ENCODE results near the gene CCDC197. TPM values are rescaled to one million over a fixed set of nuclear protein-coding genes. Genes with fewer than 3 reads are reported as not detected.

The CCDC197 gene
- total and polyA plus RNA-seq, 2 donors (not counting 1 experiment from before 2014, with no cell fraction given), result not detected

DNA sequence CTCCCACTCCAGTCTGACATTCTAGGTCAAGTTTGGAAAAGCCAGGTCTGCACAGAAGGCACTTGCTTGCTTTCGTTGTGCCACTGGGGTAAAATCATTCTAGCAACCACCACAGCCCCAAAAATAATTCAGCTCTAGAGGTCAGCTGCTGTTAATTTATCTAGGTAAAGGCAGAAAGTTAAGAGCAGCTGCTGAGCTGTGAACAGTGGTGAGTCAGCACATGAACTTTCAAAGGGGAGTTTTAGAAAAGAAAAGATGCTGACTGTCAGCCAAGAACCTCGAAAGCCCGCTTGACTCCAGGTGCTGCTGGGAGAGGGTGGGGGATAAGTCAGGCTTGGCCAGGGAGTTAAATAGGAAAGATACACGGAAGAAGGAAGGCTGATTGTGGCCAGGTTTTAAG is 12.7 kb downstream of the CCDC197 start:
- Histone ChIP-seq H3K4me3 (ENCODE audit: control extremely low read depth in 1 of 5, extremely low read depth in 1 of 5, insufficient read depth in 1 of 5, low read depth in 2 of 5, low read length in 4 of 5) (no peak overlapping the region), H3K4me2 (replicated peaks; ENCODE audit: low read depth, low read length, poor library complexity, severe bottlenecking) (no peak overlapping the region), H3K36me3 (replicated peaks in 1 of 2; ENCODE audit: control extremely low read depth in 1 of 2, control insufficient read depth in 1 of 2, extremely low read depth in 1 of 2, insufficient read depth in 2 of 2, low read length in 1 of 2) (no peaks in the 10 kb centered on the region), H3K9me3 (ENCODE audit: control extremely low read depth in 1 of 3, control insufficient read depth in 2 of 3, insufficient read depth in 1 of 3, low read length in 2 of 3) (no peaks in the 10 kb centered on the region), H3K27ac (ENCODE audit: low read length in 2 of 2) (no peak overlapping the region), H3K27me3 (replicated peaks in 1 of 4; ENCODE audit: control extremely low read depth in 1 of 4, control insufficient read depth in 3 of 4, insufficient read depth in 4 of 4, low read length in 3 of 4) (peaks cover 0 to 41% (median 7%) of the 10 kb centered on the region in 4 experiments), H3K79me2 (ENCODE audit: control insufficient read depth, insufficient read depth, low read length) (no peaks in the 10 kb centered on the region), H2AFZ (ENCODE audit: insufficient read depth, low read depth, low read length, poor library complexity, severe bottlenecking) (no peak overlapping the region), H4K20me1 (ENCODE audit: control insufficient read depth, insufficient read depth, low read length, poor library complexity, severe bottlenecking) (no peaks in the 10 kb centered on the region), H3K4me1 (ENCODE audit: control insufficient read depth in 2 of 2, insufficient read depth in 2 of 2, low read length in 2 of 2) (peaks cover 4 to 10% of the 10 kb centered on the region in 2 donors), H3K9ac (ENCODE audit: low read length) (no peak overlapping the region)
- CTCF ChIA-PET, result interaction anchor here (2.9 kb wide), 1 partner anchor 70 kb away, joined by 11 read pairs; no protein-coding TSS in a partner anchor
- intact Hi-C loops (cut with micrococcal nuclease), result no loop called here
- Mint-ChIP-seq H3K4me3 (no peak overlapping the region), H3K27ac (no peak overlapping the region), H3K27me3 (peaks cover 49% of the 10 kb centered on the region), H3K9me3 (ENCODE audit: insufficient read depth) (no peaks in the 10 kb centered on the region), H3K4me1 (peaks cover 9% of the 10 kb centered on the region)
- TF ChIP-seq, protein P1, sequence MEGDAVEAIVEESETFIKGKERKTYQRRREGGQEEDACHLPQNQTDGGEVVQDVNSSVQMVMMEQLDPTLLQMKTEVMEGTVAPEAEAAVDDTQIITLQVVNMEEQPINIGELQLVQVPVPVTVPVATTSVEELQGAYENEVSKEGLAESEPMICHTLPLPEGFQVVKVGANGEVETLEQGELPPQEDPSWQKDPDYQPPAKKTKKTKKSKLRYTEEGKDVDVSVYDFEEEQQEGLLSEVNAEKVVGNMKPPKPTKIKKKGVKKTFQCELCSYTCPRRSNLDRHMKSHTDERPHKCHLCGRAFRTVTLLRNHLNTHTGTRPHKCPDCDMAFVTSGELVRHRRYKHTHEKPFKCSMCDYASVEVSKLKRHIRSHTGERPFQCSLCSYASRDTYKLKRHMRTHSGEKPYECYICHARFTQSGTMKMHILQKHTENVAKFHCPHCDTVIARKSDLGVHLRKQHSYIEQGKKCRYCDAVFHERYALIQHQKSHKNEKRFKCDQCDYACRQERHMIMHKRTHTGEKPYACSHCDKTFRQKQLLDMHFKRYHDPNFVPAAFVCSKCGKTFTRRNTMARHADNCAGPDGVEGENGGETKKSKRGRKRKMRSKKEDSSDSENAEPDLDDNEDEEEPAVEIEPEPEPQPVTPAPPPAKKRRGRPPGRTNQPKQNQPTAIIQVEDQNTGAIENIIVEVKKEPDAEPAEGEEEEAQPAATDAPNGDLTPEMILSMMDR (IDR thresholded peaks at IDR 0.05), result no peak
- TF ChIP-seq EZH2 (IDR thresholded peaks at IDR 0.05; ENCODE audit: borderline replicate concordance, insufficient read depth, low read depth, low read length, poor library complexity, severe bottlenecking), result no peak
- ATAC-seq (ENCODE audit: low read depth) (no peak), DNase-seq (no peak)
- POLR2A ChIA-PET, result no interaction called here
- 31% methylated on average over 3 of the region's 4 CpGs for WGBS (ENCODE audit: insufficient coverage)

DNA sequence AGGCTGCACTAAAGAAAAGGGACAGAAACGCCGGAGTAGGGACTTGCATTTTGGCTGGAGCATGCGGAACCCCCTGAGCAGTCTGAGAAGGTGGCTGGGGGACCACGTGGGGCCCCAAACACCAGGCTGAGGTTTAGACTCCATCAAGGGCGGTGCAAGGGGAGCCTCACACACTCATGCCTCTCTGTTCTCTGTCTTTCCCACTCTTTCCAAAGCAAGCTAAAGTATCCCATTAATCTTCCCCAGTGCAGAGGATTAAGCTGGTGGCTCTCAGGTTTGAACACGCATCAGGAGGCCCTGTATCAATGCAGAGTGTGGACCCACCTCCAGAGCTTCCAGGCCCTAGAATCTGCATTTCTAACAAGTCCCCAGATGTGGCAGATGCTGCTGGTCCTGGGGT is 13.5 kb downstream of the CCDC197 start:
- H3K4me2 ChIP-seq (replicated peaks; ENCODE audit: low read depth, low read length, poor library complexity, severe bottlenecking), result no peak overlapping the region
- no peak overlapping the region for H2AFZ ChIP-seq (ENCODE audit: insufficient read depth, low read depth, low read length, poor library complexity, severe bottlenecking)
- H4K20me1 ChIP-seq (ENCODE audit: control insufficient read depth, insufficient read depth, low read length, poor library complexity, severe bottlenecking), result no peaks in the 10 kb centered on the region
- H3K4me3 ChIP-seq (ENCODE audit: control extremely low read depth in 1 of 5, extremely low read depth in 1 of 5, insufficient read depth in 1 of 5, low read depth in 2 of 5, low read length in 4 of 5), result no peak overlapping the region
- ChIA-PET CTCF (interaction anchor here (1.5 to 2.9 kb wide), 3 partner anchors 10 to 71 kb away, joined by 6 to 11 read pairs (median 8); no protein-coding TSS in a partner anchor), POLR2A (no interaction called here)
- no peak for ATAC-seq (ENCODE audit: low read depth)
- intact Hi-C loops (cut with micrococcal nuclease), result no loop called here
- no peak overlapping the region for H3K9ac ChIP-seq (ENCODE audit: low read length)
- peaks cover 4 to 10% of the 10 kb centered on the region in 2 donors for H3K4me1 ChIP-seq (ENCODE audit: control insufficient read depth in 2 of 2, insufficient read depth in 2 of 2, low read length in 2 of 2)
- H3K27ac Mint-ChIP-seq, result no peak overlapping the region
- no peaks in the 10 kb centered on the region for H3K36me3 ChIP-seq (replicated peaks in 1 of 2; ENCODE audit: control extremely low read depth in 1 of 2, control insufficient read depth in 1 of 2, extremely low read depth in 1 of 2, insufficient read depth in 2 of 2, low read length in 1 of 2)
- peaks cover 42% of the 10 kb centered on the region for H3K27me3 Mint-ChIP-seq
- no peaks in the 10 kb centered on the region for H3K79me2 ChIP-seq (ENCODE audit: control insufficient read depth, insufficient read depth, low read length)
- peaks cover 9% of the 10 kb centered on the region for H3K4me1 Mint-ChIP-seq
- WGBS (ENCODE audit: insufficient coverage), result 83% methylated on average over 6 of the region's 6 CpGs
- no peak overlapping the region for H3K27ac ChIP-seq (ENCODE audit: low read length in 2 of 2)
- H3K9me3 Mint-ChIP-seq (ENCODE audit: insufficient read depth), result no peaks in the 10 kb centered on the region
- TF ChIP-seq EZH2 (IDR thresholded peaks at IDR 0.05; ENCODE audit: borderline replicate concordance, insufficient read depth, low read depth, low read length, poor library complexity, severe bottlenecking), result no peak
- no peaks in the 10 kb centered on the region for H3K9me3 ChIP-seq (ENCODE audit: control extremely low read depth in 1 of 3, control insufficient read depth in 2 of 3, insufficient read depth in 1 of 3, low read length in 2 of 3)
- no peak overlapping the region for H3K4me3 Mint-ChIP-seq
- no peak for DNase-seq
- peaks cover 0 to 37% (median 6%) of the 10 kb centered on the region in 4 experiments for H3K27me3 ChIP-seq (replicated peaks in 1 of 4; ENCODE audit: control extremely low read depth in 1 of 4, control insufficient read depth in 3 of 4, insufficient read depth in 4 of 4, low read length in 3 of 4)

All from B cell (primary cell).